Upper lobe of left lung (tissue), 4 donors: ENCODE results near the gene CAMSAP3.

Source experiments
- EP300 ChIP-seq, 4 donors: sonication (generic); formaldehyde crosslinking; IDR thresholded peaks; one replicate each; pipeline ENCODE4 v1.5.1; 2017; ENCODE audit warnings: antibody characterized with exemption in 4 of 4, control low read depth in 2 of 4
- POLR2A ChIP-seq, 4 donors: fragments of 450-650 bp; IDR thresholded peaks; one replicate each; pipeline ENCODE4 v1.5.1; 2016 to 2017; ENCODE audit warnings: antibody characterized with exemption in 4 of 4, mild to moderate bottlenecking in 2 of 4
- POLR2AphosphoS5 ChIP-seq, 2 donors: sonication (generic); formaldehyde crosslinking; IDR thresholded peaks; one replicate each; pipeline ENCODE4 v1.5.1; 2017; ENCODE audit warnings: antibody characterized with exemption in 2 of 2
- TF ChIP-seq, protein P1 (sequence below), 6 experiments: fragments of 450-650 bp in 4 of 6; fragments of 200-600 bp in 2 of 6; sonication (generic) in 2 of 6; IDR thresholded peaks; one replicate each; pipeline ENCODE4 v1.5.1; 2016 to 2019; ENCODE audit warnings: antibody characterized with exemption in 6 of 6

DNA sequence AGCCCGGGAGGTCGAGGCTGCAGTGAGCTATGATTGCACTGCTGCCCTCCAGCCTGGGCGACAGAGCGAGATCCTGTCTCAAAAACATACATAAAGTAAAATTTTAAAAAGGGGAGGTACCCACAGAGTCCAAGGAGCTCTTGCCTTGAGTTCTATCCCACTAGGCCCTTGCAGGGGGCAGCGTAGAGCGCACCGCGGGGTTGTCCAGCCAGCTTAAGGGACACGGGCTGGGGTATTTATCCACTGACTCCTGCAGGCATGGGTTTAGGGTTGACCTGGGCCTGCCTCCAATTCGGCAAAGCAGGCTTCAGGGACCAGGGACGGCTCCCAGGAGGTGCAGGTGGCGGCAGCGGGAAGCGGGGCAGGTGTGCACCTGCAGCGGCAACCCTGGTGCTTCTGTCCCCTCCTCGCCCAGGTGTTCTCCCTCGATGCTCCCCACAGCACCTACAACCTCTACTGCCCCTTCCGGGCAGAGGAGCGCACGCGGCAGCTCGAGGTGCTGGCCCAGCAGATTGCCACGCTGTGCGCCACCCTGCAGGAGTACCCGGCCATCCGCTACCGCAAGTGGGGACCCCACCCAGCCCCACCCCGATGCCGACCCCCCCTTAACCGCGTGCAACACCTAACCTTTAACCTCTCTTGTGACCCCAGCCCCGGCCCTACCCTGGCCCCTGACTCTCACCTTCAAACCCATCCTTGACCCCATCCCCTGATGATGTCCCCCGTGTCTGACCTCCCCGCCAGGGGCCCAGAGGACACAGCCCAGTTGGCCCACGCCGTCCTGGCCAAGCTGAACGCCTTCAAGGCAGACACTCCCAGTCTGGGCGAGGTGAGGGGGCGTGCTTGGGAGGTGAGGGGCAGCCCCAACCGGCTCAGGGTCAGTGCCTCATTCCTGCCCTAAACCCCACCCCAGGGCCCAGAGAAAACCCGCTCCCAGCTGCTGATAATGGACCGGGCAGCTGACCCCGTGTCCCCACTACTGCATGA is 45.9 kb downstream of the CAMSAP3 start:
- TF ChIP-seq, protein P1, sequence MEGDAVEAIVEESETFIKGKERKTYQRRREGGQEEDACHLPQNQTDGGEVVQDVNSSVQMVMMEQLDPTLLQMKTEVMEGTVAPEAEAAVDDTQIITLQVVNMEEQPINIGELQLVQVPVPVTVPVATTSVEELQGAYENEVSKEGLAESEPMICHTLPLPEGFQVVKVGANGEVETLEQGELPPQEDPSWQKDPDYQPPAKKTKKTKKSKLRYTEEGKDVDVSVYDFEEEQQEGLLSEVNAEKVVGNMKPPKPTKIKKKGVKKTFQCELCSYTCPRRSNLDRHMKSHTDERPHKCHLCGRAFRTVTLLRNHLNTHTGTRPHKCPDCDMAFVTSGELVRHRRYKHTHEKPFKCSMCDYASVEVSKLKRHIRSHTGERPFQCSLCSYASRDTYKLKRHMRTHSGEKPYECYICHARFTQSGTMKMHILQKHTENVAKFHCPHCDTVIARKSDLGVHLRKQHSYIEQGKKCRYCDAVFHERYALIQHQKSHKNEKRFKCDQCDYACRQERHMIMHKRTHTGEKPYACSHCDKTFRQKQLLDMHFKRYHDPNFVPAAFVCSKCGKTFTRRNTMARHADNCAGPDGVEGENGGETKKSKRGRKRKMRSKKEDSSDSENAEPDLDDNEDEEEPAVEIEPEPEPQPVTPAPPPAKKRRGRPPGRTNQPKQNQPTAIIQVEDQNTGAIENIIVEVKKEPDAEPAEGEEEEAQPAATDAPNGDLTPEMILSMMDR (IDR thresholded peaks at IDR 0.05) = no peak
- TF ChIP-seq POLR2A (IDR thresholded peaks at IDR 0.05) (no peak), POLR2AphosphoS5 (IDR thresholded peaks at IDR 0.05) (no peak), EP300 (IDR thresholded peaks at IDR 0.05) (no peak)
